ENCODE measurements around the gene RFXANK.

Gene RFXANK

DNA sequence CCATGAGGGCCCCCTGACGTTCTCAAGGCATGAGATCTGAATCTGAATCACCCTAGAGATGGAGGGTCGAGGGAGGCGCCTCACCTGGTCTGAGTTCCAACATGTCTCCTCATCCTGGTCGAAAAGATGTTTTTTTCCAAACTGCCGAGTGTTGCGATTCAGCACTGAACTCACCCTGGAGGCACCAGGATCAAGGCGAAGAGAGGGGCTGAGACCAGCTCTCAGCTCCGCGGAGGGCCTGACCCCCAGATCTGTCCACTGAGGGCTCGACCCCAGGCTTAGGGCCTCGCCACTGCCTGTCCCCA, 10.6 kb downstream of the RFXANK start:
- no peak for ATAC-seq
- TF ChIP-seq OSR1 (CRISPR knock-in tag; IDR thresholded peaks at IDR 0.05) (no peak), ESRRG (CRISPR knock-in tag; IDR thresholded peaks at IDR 0.05) (no peak), BACH2 (CRISPR knock-in tag; IDR thresholded peaks at IDR 0.05; ENCODE audit: borderline replicate concordance) (no peak), RARB (CRISPR knock-in tag; IDR thresholded peaks at IDR 0.05) (no peak), CSDC2 (CRISPR knock-in tag; IDR thresholded peaks at IDR 0.05) (no peak), PPARA (CRISPR knock-in tag; IDR thresholded peaks at IDR 0.05; ENCODE audit: borderline replicate concordance) (no peak), ZNF565 (CRISPR knock-in tag; conservative IDR thresholded peaks at IDR 0.05; ENCODE audit: low read depth) (no peak), ZNF70 (CRISPR knock-in tag; IDR thresholded peaks at IDR 0.05) (no peak), GLIS3 (CRISPR knock-in tag; IDR thresholded peaks at IDR 0.05) (no peak), ISL1 (CRISPR knock-in tag; IDR thresholded peaks at IDR 0.05) (no peak), TOX (CRISPR knock-in tag; IDR thresholded peaks at IDR 0.05; ENCODE audit: borderline replicate concordance) (no peak), SNAI2 (CRISPR knock-in tag; IDR thresholded peaks at IDR 0.05) (no peak), ZFP3 (CRISPR knock-in tag; IDR thresholded peaks at IDR 0.05) (no peak), ARNTL (CRISPR knock-in tag; IDR thresholded peaks at IDR 0.05; ENCODE audit: borderline replicate concordance, low read depth) (no peak), TCF4 (CRISPR knock-in tag; IDR thresholded peaks at IDR 0.05; ENCODE audit: borderline replicate concordance) (no peak), POU6F1 (CRISPR knock-in tag; IDR thresholded peaks at IDR 0.05; ENCODE audit: borderline replicate concordance, low read depth) (no peak), CREB5 (CRISPR knock-in tag; IDR thresholded peaks at IDR 0.05; ENCODE audit: low read depth) (no peak)
- TF ChIP-seq, protein P1, sequence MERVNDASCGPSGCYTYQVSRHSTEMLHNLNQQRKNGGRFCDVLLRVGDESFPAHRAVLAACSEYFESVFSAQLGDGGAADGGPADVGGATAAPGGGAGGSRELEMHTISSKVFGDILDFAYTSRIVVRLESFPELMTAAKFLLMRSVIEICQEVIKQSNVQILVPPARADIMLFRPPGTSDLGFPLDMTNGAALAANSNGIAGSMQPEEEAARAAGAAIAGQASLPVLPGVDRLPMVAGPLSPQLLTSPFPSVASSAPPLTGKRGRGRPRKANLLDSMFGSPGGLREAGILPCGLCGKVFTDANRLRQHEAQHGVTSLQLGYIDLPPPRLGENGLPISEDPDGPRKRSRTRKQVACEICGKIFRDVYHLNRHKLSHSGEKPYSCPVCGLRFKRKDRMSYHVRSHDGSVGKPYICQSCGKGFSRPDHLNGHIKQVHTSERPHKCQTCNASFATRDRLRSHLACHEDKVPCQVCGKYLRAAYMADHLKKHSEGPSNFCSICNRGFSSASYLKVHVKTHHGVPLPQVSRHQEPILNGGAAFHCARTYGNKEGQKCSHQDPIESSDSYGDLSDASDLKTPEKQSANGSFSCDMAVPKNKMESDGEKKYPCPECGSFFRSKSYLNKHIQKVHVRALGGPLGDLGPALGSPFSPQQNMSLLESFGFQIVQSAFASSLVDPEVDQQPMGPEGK (CRISPR knock-in tag; IDR thresholded peaks at IDR 0.05; ENCODE audit: borderline replicate concordance), result no peak
- TF ChIP-seq, protein P2, sequence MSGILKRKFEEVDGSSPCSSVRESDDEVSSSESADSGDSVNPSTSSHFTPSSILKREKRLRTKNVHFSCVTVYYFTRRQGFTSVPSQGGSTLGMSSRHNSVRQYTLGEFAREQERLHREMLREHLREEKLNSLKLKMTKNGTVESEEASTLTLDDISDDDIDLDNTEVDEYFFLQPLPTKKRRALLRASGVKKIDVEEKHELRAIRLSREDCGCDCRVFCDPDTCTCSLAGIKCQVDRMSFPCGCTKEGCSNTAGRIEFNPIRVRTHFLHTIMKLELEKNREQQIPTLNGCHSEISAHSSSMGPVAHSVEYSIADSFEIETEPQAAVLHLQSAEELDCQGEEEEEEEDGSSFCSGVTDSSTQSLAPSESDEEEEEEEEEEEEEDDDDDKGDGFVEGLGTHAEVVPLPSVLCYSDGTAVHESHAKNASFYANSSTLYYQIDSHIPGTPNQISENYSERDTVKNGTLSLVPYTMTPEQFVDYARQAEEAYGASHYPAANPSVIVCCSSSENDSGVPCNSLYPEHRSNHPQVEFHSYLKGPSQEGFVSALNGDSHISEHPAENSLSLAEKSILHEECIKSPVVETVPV (CRISPR knock-in tag; IDR thresholded peaks at IDR 0.05), result no peak

DNA sequence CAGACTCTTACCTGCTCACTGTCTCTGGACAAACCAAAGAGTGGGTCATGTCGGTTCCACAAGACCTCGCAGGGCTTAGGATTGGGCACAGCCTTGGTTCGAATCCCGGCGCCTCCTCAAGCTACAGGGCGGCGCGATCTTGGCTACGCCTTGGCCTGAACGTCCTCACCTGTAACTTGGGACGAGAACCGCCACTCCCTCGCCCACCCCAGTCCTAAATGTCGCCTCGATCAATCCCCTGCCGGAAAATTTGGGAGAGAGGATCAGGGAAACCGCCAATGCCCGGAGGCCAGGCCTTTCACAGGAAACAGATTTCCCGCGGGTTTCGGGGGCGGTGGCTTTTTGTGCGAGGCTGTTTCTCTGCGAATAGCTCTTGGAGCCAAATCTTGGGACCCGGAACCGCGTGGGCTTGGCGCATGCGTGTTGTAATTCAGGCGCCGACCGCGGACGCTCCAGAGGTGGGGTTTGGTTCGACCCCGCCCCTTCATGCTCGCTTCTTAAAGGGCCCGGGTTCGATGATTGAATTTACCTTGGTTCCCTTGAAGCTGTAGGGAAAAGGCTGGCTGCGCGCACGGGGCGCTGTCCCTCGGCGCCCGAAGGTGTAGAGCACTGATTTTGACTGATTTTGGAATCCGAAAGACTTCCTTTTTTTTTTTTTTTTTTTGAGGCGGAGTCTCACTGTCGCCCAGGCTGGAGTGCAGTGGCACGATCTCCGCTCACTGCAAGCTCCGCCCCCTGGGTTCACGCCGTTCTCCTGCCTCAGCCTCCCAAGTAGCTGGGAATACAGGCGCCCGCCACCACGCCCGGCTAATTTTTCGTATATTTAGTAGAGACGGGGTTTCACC, 11.2 kb downstream of the RFXANK start, which contains the start of gene NR2C2AP:
NR2C2AP (minus strand) TSS at position 403 of the 845 bp plus-strand sequence; CDS start at position 49, 354 bp downstream.
- ATAC-seq, result peak; percentile 90
- TF ChIP-seq TOX (CRISPR knock-in tag; IDR thresholded peaks at IDR 0.05; ENCODE audit: borderline replicate concordance), result no peak
- TF ChIP-seq ZC3H10 (CRISPR knock-in tag; IDR thresholded peaks at IDR 0.05), result no peak
- no peak for TF ChIP-seq CSDC2 (CRISPR knock-in tag; IDR thresholded peaks at IDR 0.05)
- no peak for TF ChIP-seq CREB5 (CRISPR knock-in tag; IDR thresholded peaks at IDR 0.05; ENCODE audit: low read depth)
- TF ChIP-seq TCF4 (CRISPR knock-in tag; IDR thresholded peaks at IDR 0.05; ENCODE audit: borderline replicate concordance), result no peak
- TF ChIP-seq OSR1 (CRISPR knock-in tag; IDR thresholded peaks at IDR 0.05), result no peak
- TF ChIP-seq ARNTL (CRISPR knock-in tag; IDR thresholded peaks at IDR 0.05; ENCODE audit: borderline replicate concordance, low read depth), result no peak
- no peak for TF ChIP-seq ZNF70 (CRISPR knock-in tag; IDR thresholded peaks at IDR 0.05)
- TF ChIP-seq ZNF8 (CRISPR knock-in tag; IDR thresholded peaks at IDR 0.05), result no peak
- no peak for TF ChIP-seq GLIS3 (CRISPR knock-in tag; IDR thresholded peaks at IDR 0.05)
- TF ChIP-seq ISL1 (CRISPR knock-in tag; IDR thresholded peaks at IDR 0.05), result no peak
- TF ChIP-seq BACH2 (CRISPR knock-in tag; IDR thresholded peaks at IDR 0.05; ENCODE audit: borderline replicate concordance), result no peak
- TF ChIP-seq, protein P2 (CRISPR knock-in tag; IDR thresholded peaks at IDR 0.05), result no peak
- TF ChIP-seq, protein P1 (CRISPR knock-in tag; IDR thresholded peaks at IDR 0.05; ENCODE audit: borderline replicate concordance), result no peak
- TF ChIP-seq PPARA (CRISPR knock-in tag; IDR thresholded peaks at IDR 0.05; ENCODE audit: borderline replicate concordance), result no peak
- no peak for TF ChIP-seq SNAI2 (CRISPR knock-in tag; IDR thresholded peaks at IDR 0.05)

Measured in SK-N-SH treated with all-trans-retinoic acid at 6 μM for 48 hours (cell line).